Testis (tissue), 3 donors: ENCODE measurements around the gene CTNNA1. TPM values are rescaled to one million over a fixed set of nuclear protein-coding genes. Genes with fewer than 3 reads are reported as not detected.
"Not testable (repeated sequence)": the region's sequence is repeated elsewhere in the genome, so short reads cannot be mapped to it uniquely, and the experiment has no call there.

Experiments used
- DNase-seq: peaks from one replicate; pipeline ENCODE4 v3.0.0-alpha.2; 2019
- H3K27ac ChIP-seq, 2 donors: fragments of 200-600 bp; sonication (generic); one replicate each; pipeline ENCODE4 v1.5.1; 2019
- H3K27me3 ChIP-seq: fragments of 200-600 bp; sonication (generic); one replicate; pipeline ENCODE4 v1.5.1; 2019
- H3K36me3 ChIP-seq: fragments of 200-600 bp; sonication (generic); one replicate; pipeline ENCODE4 v1.5.1; 2017; ENCODE audit warnings: low read depth; ENCODE audit errors: missing control alignments
- H3K4me1 ChIP-seq: fragments of 200-600 bp; sonication (generic); one replicate; pipeline ENCODE4 v1.5.1; 2019
- H3K4me3 ChIP-seq, 2 donors: fragments of 200-600 bp; sonication (generic); one replicate each; pipeline ENCODE4 v1.5.1; 2017 to 2019
- H3K9me3 ChIP-seq: fragments of 200-600 bp; sonication (generic); one replicate; pipeline ENCODE4 v1.5.1; 2017
- CTCF ChIP-seq, 3 experiments: fragments of 450-650 bp in 2 of 3; fragments of 200-600 bp in 1 of 3; sonication (generic) in 1 of 3; IDR thresholded peaks; one replicate each; pipeline ENCODE4 v1.5.1; 2016 to 2019; ENCODE audit warnings: antibody characterized with exemption in 3 of 3, mild to moderate bottlenecking in 2 of 3, moderate library complexity in 1 of 3
- POLR2A ChIP-seq: fragments of 450-650 bp; IDR thresholded peaks from one replicate; pipeline ENCODE4 v1.6.1; 2017; ENCODE audit warnings: antibody characterized with exemption, mild to moderate bottlenecking, moderate library complexity
- WGBS, 2 donors: methylation state at CpG; one replicate each; pipeline ENCODE4 v1.1.5; 2018; 5-methylcytosine and 5-hydroxymethylcytosine counted together
- intact Hi-C: fragments of 100-400 bp; cut with DNase I; formaldehyde crosslinking; loops from one replicate; pipeline ENCODE4 v1.15.1; 2023; ENCODE audit warnings: low total_unique reads
- polyA plus RNA-seq: library from polyadenylated mRNA; stranded (reverse); fragments of 350-450 nt; fragmentation: Illumina TruSeq; extraction: RNeasy Lipid Tissue Mini Kit (QIAGEN cat#74804); gene quantifications from one replicate; pipeline ENCODE4 v1.2.3, GENCODE V29; 2014; ENCODE audit warnings: low read depth, low replicate concordance; ENCODE audit not compliant: insufficient read depth
- total RNA-seq, 2 donors: library from RNA; depleted of rRNA; stranded (reverse); fragments of >200 nt; gene quantifications; one replicate each; pipeline ENCODE4 v1.2.3, GENCODE V29; 2016

Gene CTNNA1
- total and polyA plus RNA-seq, 3 donors from 2014 or later = 107 to 154 (median 135) TPM

- H3K9me3 ChIP-seq = no peaks in the 10 kb centered on the region
- intact Hi-C loops = no loop called here
- no peak overlapping the region for H3K4me3 ChIP-seq
- H3K27me3 ChIP-seq = no peaks in the 10 kb centered on the region
- 94 to 95% methylated on average over 5 to 6 of the region's 6 CpGs for WGBS, 2 donors
- TF ChIP-seq CTCF (IDR thresholded peaks at IDR 0.05) (no peak), POLR2A (no peak)
- no peak for DNase-seq
- H3K27ac ChIP-seq = no peak overlapping the region
- H3K4me1 ChIP-seq = no peaks in the 10 kb centered on the region
- no peaks in the 10 kb centered on the region for H3K36me3 ChIP-seq
Observed at GRCh38 chr5:138745268-138745667, 8.0 kb upstream of the CTNNA1 start.

- Histone ChIP-seq H3K9me3 (no peaks in the 10 kb centered on the region), H3K4me3 (no peak overlapping the region), H3K4me1 (peaks cover 8% of the 10 kb centered on the region), H3K27me3 (no peaks in the 10 kb centered on the region), H3K36me3 (no peaks in the 10 kb centered on the region), H3K27ac (no peak overlapping the region)
- WGBS, 2 donors = 71 to 81% methylated on average over 6 of the region's 6 CpGs
- DNase-seq = no peak
- TF ChIP-seq CTCF (IDR thresholded peaks at IDR 0.05) (no peak), POLR2A (no peak)
- intact Hi-C loops = no loop called here
Observed at GRCh38 chr5:138748630-138749081, 4.6 kb upstream of the CTNNA1 start.

- H3K27ac ChIP-seq, H3K36me3 ChIP-seq, DNase-seq, H3K27me3 ChIP-seq, H3K9me3 ChIP-seq, intact Hi-C loops, H3K4me3 ChIP-seq: not testable (repeated sequence)
- WGBS, 2 donors = 91 to 92% methylated on average over 2 of the region's 2 CpGs
- peaks cover 12% of the 10 kb centered on the region for H3K4me1 ChIP-seq
Observed at GRCh38 chr5:138751344-138751743, 1.9 kb upstream of the CTNNA1 start.

- peak; percentile 50 for DNase-seq
- TF ChIP-seq CTCF (IDR thresholded peaks at IDR 0.05) (no peak), POLR2A (no peak)
- intact Hi-C loops = no loop called here
- H3K27me3 ChIP-seq = no peaks in the 10 kb centered on the region
- peak overlapping the region; percentile 96 to 99 for H3K27ac ChIP-seq
- 10 to 12% methylated on average over 17 to 18 of the region's 18 CpGs for WGBS, 2 donors
- H3K36me3 ChIP-seq = no peaks in the 10 kb centered on the region
- H3K9me3 ChIP-seq = no peaks in the 10 kb centered on the region
- peak overlapping the region; percentile 85 to 91 for H3K4me3 ChIP-seq
- peaks cover 12% of the 10 kb centered on the region for H3K4me1 ChIP-seq
Observed at GRCh38 chr5:138752341-138752950, 779 bp upstream of the CTNNA1 start.

- Histone ChIP-seq H3K36me3 (no peaks in the 10 kb centered on the region), H3K27me3 (no peaks in the 10 kb centered on the region), H3K27ac (peak overlapping the region; percentile 96 to 99), H3K4me1 (peaks cover 12% of the 10 kb centered on the region), H3K4me3 (peak overlapping the region; percentile 85 to 91), H3K9me3 (no peaks in the 10 kb centered on the region)
- 1% methylated on average over 38 to 55 of the region's 58 CpGs for WGBS, 2 donors
- intact Hi-C loops = no loop called here
- DNase-seq = peak; percentile 94
- no peak for TF ChIP-seq CTCF (IDR thresholded peaks at IDR 0.05)
- TF ChIP-seq POLR2A = no peak
Observed at GRCh38 chr5:138753794-138754698, 821 bp downstream of the CTNNA1 start.
